Measurements from ENCODE around the gene AGPAT3. TPM values are rescaled to one million over a fixed set of nuclear protein-coding genes. Genes with fewer than 3 reads are reported as not detected.

AGPAT3 gene
- total RNA-seq, 1 donor from 2014 or later = 7.8 TPM

DNA sequence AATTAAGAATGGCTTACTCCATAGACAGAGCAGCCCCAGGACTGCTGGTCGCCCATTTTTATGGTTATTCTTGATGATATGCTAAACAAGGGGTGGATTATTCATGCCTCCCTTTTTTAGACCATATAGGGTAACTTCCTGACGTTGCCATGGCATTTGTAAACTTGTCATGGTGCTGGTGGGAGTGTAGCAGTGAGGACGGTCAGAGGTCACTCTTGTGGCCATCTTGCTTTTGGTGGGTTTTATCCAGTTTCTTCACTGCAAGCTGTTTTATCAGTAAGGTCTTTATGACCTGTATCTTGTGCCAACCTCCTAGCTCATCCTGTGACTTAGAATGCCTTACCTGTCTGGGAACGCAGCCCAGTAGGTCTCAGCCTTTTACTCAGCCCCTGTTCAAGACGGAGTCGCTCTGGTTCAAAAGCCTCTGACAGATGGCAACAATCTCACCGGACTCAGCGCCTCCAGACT, 5.2 kb upstream of the AGPAT3 start:
- Histone ChIP-seq H3K36me3 (no peaks in the 10 kb centered on the region), H3K9ac (no peak overlapping the region), H3K9me3 (ENCODE audit: low read depth) (no peaks in the 10 kb centered on the region), H3K4me3 (no peak overlapping the region), H3K4me1 (peaks cover 7% of the 10 kb centered on the region), H2AFZ (replicated peaks) (no peak overlapping the region), H3K79me2 (ENCODE audit: low read depth) (no peaks in the 10 kb centered on the region), H3K27me3 (peaks cover 29% of the 10 kb centered on the region), H3K27ac (no peak overlapping the region), H3K4me2 (no peak overlapping the region), H4K20me1 (ENCODE audit: low read depth) (no peaks in the 10 kb centered on the region), H3F3A (ENCODE audit: low read depth) (peaks cover 8% of the 10 kb centered on the region)
- Mint-ChIP-seq H3K9me3 (no peaks in the 10 kb centered on the region), H3K4me1 (peaks cover 13% of the 10 kb centered on the region), H3K36me3 (no peaks in the 10 kb centered on the region), H3K27ac (peak overlapping the region; percentile 50), H3K27me3 (ENCODE audit: insufficient read depth, low read depth) (peaks cover 9% of the 10 kb centered on the region), H3K4me3 (no peak overlapping the region)
- DNase-seq (ENCODE audit: low spot score) = no peak
- TF ChIP-seq EZH2 (IDR thresholded peaks at IDR 0.05) = no peak
- no peak for TF ChIP-seq EZH2phosphoT487 (IDR thresholded peaks at IDR 0.05)
- TF ChIP-seq, protein P1, sequence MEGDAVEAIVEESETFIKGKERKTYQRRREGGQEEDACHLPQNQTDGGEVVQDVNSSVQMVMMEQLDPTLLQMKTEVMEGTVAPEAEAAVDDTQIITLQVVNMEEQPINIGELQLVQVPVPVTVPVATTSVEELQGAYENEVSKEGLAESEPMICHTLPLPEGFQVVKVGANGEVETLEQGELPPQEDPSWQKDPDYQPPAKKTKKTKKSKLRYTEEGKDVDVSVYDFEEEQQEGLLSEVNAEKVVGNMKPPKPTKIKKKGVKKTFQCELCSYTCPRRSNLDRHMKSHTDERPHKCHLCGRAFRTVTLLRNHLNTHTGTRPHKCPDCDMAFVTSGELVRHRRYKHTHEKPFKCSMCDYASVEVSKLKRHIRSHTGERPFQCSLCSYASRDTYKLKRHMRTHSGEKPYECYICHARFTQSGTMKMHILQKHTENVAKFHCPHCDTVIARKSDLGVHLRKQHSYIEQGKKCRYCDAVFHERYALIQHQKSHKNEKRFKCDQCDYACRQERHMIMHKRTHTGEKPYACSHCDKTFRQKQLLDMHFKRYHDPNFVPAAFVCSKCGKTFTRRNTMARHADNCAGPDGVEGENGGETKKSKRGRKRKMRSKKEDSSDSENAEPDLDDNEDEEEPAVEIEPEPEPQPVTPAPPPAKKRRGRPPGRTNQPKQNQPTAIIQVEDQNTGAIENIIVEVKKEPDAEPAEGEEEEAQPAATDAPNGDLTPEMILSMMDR (IDR thresholded peaks at IDR 0.05) = no peak

DNA sequence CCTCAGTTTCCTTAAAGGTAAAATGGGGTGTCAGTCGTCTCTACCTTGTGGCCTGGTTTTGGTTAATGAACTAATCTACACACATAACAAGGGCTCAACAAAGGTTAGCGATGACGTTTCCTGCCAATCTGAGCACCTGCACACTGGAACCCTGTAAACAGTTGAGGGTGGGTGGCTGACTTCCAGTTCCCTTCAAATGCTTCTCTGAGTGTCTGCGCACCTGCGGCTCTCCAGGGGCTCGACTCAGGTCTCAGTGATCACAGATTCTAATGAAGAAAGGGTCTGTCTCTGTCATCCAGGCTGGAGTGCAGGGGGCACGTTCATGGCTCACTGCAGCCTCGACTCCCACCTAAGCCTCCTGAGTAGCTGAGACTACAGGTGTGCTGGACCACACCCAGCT, 3.3 kb upstream of the AGPAT3 start:
- no peak overlapping the region for H3K4me2 ChIP-seq
- Mint-ChIP-seq H3K27me3 (ENCODE audit: insufficient read depth, low read depth) (peaks cover 10% of the 10 kb centered on the region), H3K36me3 (no peaks in the 10 kb centered on the region), H3K4me1 (peaks cover 21% of the 10 kb centered on the region), H3K4me3 (no peak overlapping the region), H3K27ac (no peak overlapping the region), H3K9me3 (no peaks in the 10 kb centered on the region)
- no peak for DNase-seq (ENCODE audit: low spot score)
- no peaks in the 10 kb centered on the region for H3K79me2 ChIP-seq (ENCODE audit: low read depth)
- H3K27me3 ChIP-seq = peaks cover 47% of the 10 kb centered on the region
- peaks cover 3% of the 10 kb centered on the region for H4K20me1 ChIP-seq (ENCODE audit: low read depth)
- no peak overlapping the region for H2AFZ ChIP-seq (replicated peaks)
- H3K27ac ChIP-seq = no peak overlapping the region
- no peak overlapping the region for H3K4me3 ChIP-seq
- H3K36me3 ChIP-seq = no peaks in the 10 kb centered on the region
- H3K9me3 ChIP-seq (ENCODE audit: low read depth) = no peaks in the 10 kb centered on the region
- H3K9ac ChIP-seq = no peak overlapping the region
- TF ChIP-seq, protein P1 (IDR thresholded peaks at IDR 0.05) = no peak
- TF ChIP-seq EZH2 (IDR thresholded peaks at IDR 0.05) (no peak), EZH2phosphoT487 (IDR thresholded peaks at IDR 0.05) (no peak)
- peaks cover 20% of the 10 kb centered on the region for H3F3A ChIP-seq (ENCODE audit: low read depth)
- H3K4me1 ChIP-seq = peaks cover 7% of the 10 kb centered on the region

DNA sequence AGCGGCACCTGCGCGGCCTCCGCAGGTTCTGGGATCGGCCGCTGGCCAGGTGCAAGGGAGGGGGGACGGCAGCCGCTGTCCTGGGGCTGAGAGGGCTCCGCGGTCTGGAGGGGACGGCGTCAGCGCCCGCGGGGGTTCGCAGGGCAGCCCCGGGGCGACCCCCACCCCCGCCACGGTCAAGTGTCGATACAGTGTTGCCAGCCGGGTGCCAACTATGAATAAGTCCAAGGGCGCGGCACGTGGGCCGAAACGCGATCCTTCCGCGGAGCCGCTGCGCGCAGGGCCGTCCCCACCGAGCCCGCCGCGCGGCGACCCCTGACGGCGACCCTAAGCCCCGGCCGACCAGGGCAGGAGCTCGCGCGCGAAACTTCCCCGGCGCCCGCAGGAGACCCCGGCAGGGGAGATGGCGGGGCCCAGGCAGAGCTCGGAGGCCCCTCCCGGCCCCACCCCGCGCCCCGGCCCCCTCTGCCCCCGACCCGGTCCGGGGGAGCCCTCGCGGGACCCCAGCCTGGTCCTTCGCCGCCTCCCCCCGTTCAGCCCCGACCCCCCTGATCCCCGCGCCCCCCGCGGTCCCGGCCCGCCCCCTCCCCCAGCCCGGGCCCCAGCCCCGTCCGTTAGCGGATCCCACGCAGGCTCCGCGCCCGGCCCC, 586 bp upstream of the AGPAT3 start:
- peaks cover 12% of the 10 kb centered on the region for H3K36me3 Mint-ChIP-seq
- Histone ChIP-seq H3K36me3 (no peaks in the 10 kb centered on the region), H3K79me2 (ENCODE audit: low read depth) (no peaks in the 10 kb centered on the region), H3K4me2 (peak overlapping the region; percentile 89), H3K27ac (no peak overlapping the region), H2AFZ (replicated peaks) (peak overlapping the region; percentile 58), H3K4me3 (peak overlapping the region; percentile 61), H4K20me1 (ENCODE audit: low read depth) (peaks cover 8% of the 10 kb centered on the region), H3K4me1 (peaks cover 7% of the 10 kb centered on the region), H3K9ac (no peak overlapping the region), H3K9me3 (ENCODE audit: low read depth) (no peaks in the 10 kb centered on the region), H3F3A (ENCODE audit: low read depth) (peaks cover 26% of the 10 kb centered on the region), H3K27me3 (peaks cover 62% of the 10 kb centered on the region)
- TF ChIP-seq EZH2phosphoT487 (IDR thresholded peaks at IDR 0.05) = peak; percentile 81
- TF ChIP-seq EZH2 (IDR thresholded peaks at IDR 0.05) = peak; percentile 73
- TF ChIP-seq, protein P1 (IDR thresholded peaks at IDR 0.05) = peak; percentile 14
- peaks cover 14% of the 10 kb centered on the region for H3K27me3 Mint-ChIP-seq (ENCODE audit: insufficient read depth, low read depth)
- H3K4me3 Mint-ChIP-seq = peak overlapping the region; percentile 82
- peaks cover 32% of the 10 kb centered on the region for H3K4me1 Mint-ChIP-seq
- peak; percentile 47 for DNase-seq (ENCODE audit: low spot score)
- no peak overlapping the region for H3K27ac Mint-ChIP-seq
- no peaks in the 10 kb centered on the region for H3K9me3 Mint-ChIP-seq
